H1 (cell line): ENCODE data around the gene OPRD1. TPM values are rescaled to one million over a fixed set of nuclear protein-coding genes. Genes with fewer than 3 reads are reported as not detected.

ENCODE experiments used
- CTCF ChIA-PET: fragments of 300-600 bp; sonication (Branson Sonifier 250); formaldehyde crosslinking; loops from one replicate; lab custom pipeline; 2021; ENCODE audit not compliant: partially characterized antibody; lab: Charles Lee
- POLR2A ChIA-PET: fragments of 300-600 bp; sonication (Branson Sonifier 250); formaldehyde crosslinking; loops from one replicate; lab custom pipeline; 2021; ENCODE audit warnings: inconsistent platforms; ENCODE audit not compliant: partially characterized antibody; lab: Charles Lee
- DNase-seq, 2 experiments: peaks; one replicate each; pipeline versions ENCODE4 v3.0.0 to v3.0.0-alpha.2; 2010 to 2022; ENCODE audit warnings: low spot score in 2 of 2, low read depth in 1 of 2, mixed read lengths in 1 of 2
- FAIRE-seq: peaks from 2 replicates; lab custom pipeline; 2011; peaks lifted over from hg19 to GRCh38; lab: Jason Lieb, UNC
- H2AFZ ChIP-seq: 2 replicates; pipeline ENCODE4 v1.8.1; 2012; ENCODE audit warnings: low read length, inconsistent platforms
- H2AK5ac ChIP-seq: 2 replicates; pipeline ENCODE4 v1.6.1; 2013; ENCODE audit warnings: low read depth, low read length
- H2BK120ac ChIP-seq: replicated peaks from 2 replicates; pipeline ENCODE3; 2013; ENCODE audit warnings: low read depth, low read length, inconsistent platforms
- H2BK12ac ChIP-seq: 2 replicates; pipeline ENCODE4 v1.6.1; 2013; ENCODE audit warnings: low read depth, low read length
- H2BK15ac ChIP-seq: 2 replicates; pipeline ENCODE4 v1.6.1; 2013; ENCODE audit warnings: low read length
- H2BK20ac ChIP-seq: 2 replicates; pipeline ENCODE4 v1.6.1; 2013; ENCODE audit warnings: low read length
- H2BK5ac ChIP-seq: 2 replicates; pipeline ENCODE4 v1.6.1; 2013; ENCODE audit warnings: low read depth, low read length
- H3K14ac ChIP-seq: 2 replicates; pipeline ENCODE4 v1.6.1; 2013; ENCODE audit warnings: inconsistent platforms; ENCODE audit not compliant: insufficient read length
- H3K18ac ChIP-seq: 2 replicates; pipeline ENCODE4 v1.6.1; 2013; ENCODE audit warnings: low read length; ENCODE audit errors: extremely low read depth
- H3K23ac ChIP-seq: 2 replicates; pipeline ENCODE4 v1.6.1; 2013; ENCODE audit warnings: inconsistent platforms; ENCODE audit not compliant: insufficient read length
- H3K23me2 ChIP-seq: 2 replicates; pipeline ENCODE4 v1.6.1; 2013; ENCODE audit warnings: low read depth, low read length
- H3K27ac ChIP-seq: 2 replicates; pipeline ENCODE4 v1.6.1; 2011; ENCODE audit warnings: low read depth, low read length, inconsistent platforms
- H3K27me3 ChIP-seq, 4 experiments: replicated peaks in 1 of 4; 1 replicate in 1 of 4; 2 replicates in 3 of 4; pipeline versions ENCODE4 v1.6.1 to v1.8.1; 2011 to 2013; ENCODE audit warnings: low read length in 3 of 4, mild to moderate bottlenecking in 3 of 4, inconsistent platforms in 2 of 4, mixed read lengths in 2 of 4, moderate library complexity in 1 of 4; ENCODE audit not compliant: control insufficient read depth in 3 of 4, insufficient read depth in 3 of 4; ENCODE audit errors: extremely low read depth in 1 of 4
- H3K36me3 ChIP-seq, 4 experiments: 2 replicates each; pipeline versions ENCODE4 v1.6.1 to v1.8.1; 2011 to 2013; ENCODE audit warnings: mild to moderate bottlenecking in 4 of 4, low read length in 3 of 4, moderate library complexity in 2 of 4, control low read depth in 1 of 4, inconsistent platforms in 1 of 4; ENCODE audit not compliant: insufficient read depth in 4 of 4, control insufficient read depth in 2 of 4
- H3K4ac ChIP-seq: replicated peaks from 2 replicates; pipeline ENCODE3; 2013; ENCODE audit warnings: low read length, low read depth, mixed read lengths, inconsistent platforms; ENCODE audit not compliant: insufficient read length
- H3K4me1 ChIP-seq, 4 experiments: replicated peaks in 1 of 4; 1 replicate in 1 of 4; 2 replicates in 3 of 4; pipeline versions ENCODE4 v1.6.1 to v1.8.1; 2011 to 2013; ENCODE audit warnings: low read length in 3 of 4, inconsistent platforms in 2 of 4, mixed read lengths in 1 of 4; ENCODE audit not compliant: insufficient read depth in 4 of 4, control insufficient read depth in 3 of 4
- H3K4me2 ChIP-seq, 2 experiments: 2 replicates each; pipeline versions ENCODE4 v1.6.1 to v1.8.1; 2011 to 2013; ENCODE audit warnings: low read depth in 2 of 2, low read length in 2 of 2, control low read depth in 1 of 2, inconsistent platforms in 1 of 2, mild to moderate bottlenecking in 1 of 2; ENCODE audit not compliant: insufficient read depth in 1 of 2
- H3K4me3 ChIP-seq, 4 experiments: fragments of 200-600, 300-600 bp in 1 of 4; sonication (generic), shearing (Covaris generic), sonication (Bioruptor Twin) in 1 of 4; 2 replicates each; pipeline versions ENCODE4 v1.5.1 to v1.8.1; 2011 to 2016; ENCODE audit warnings: low read length in 4 of 4, low read depth in 3 of 4, control low read depth in 2 of 4, inconsistent platforms in 2 of 4, mild to moderate bottlenecking in 2 of 4, mixed read lengths in 1 of 4, moderate library complexity in 1 of 4; ENCODE audit not compliant: insufficient read depth in 2 of 4; ENCODE audit errors: extremely low read depth in 1 of 4
- H3K56ac ChIP-seq: replicated peaks from 2 replicates; pipeline ENCODE3; 2013; ENCODE audit warnings: low read depth, mild to moderate bottlenecking, mixed read lengths, low read length, inconsistent platforms; ENCODE audit not compliant: insufficient read length
- H3K79me1 ChIP-seq: 2 replicates; pipeline ENCODE4 v1.6.1; 2013; ENCODE audit warnings: low read depth, low read length, control low read depth
- H3K79me2 ChIP-seq, 2 experiments: 2 replicates each; pipeline versions ENCODE4 v1.6.1 to v1.8.1; 2012 to 2013; ENCODE audit warnings: low read length in 2 of 2, mild to moderate bottlenecking in 2 of 2, inconsistent platforms in 1 of 2; ENCODE audit not compliant: insufficient read depth in 2 of 2, control insufficient read depth in 1 of 2
- H3K9ac ChIP-seq, 4 experiments: replicated peaks in 1 of 4; 1 replicate in 1 of 4; 2 replicates in 3 of 4; pipeline versions ENCODE4 v1.6.1 to v1.8.1; 2011 to 2013; ENCODE audit warnings: low read depth in 3 of 4, low read length in 3 of 4, control low read depth in 2 of 4, mild to moderate bottlenecking in 2 of 4, moderate library complexity in 2 of 4, inconsistent platforms in 1 of 4; ENCODE audit errors: extremely low read depth in 1 of 4
- H3K9me3 ChIP-seq, 2 experiments: 2 replicates each; pipeline versions ENCODE4 v1.6.1 to v1.8.1; 2012 to 2013; ENCODE audit warnings: mild to moderate bottlenecking in 2 of 2, moderate library complexity in 2 of 2, control low read depth in 1 of 2, inconsistent platforms in 1 of 2, low read depth in 1 of 2, low read length in 1 of 2, mixed read lengths in 1 of 2; ENCODE audit not compliant: insufficient read depth in 2 of 2
- H4K20me1 ChIP-seq, 2 experiments: replicated peaks in 1 of 2; 2 replicates each; pipeline versions ENCODE3 to v1.8.1; 2011 to 2013; ENCODE audit warnings: inconsistent platforms in 2 of 2, low read length in 2 of 2, mild to moderate bottlenecking in 1 of 2; ENCODE audit not compliant: insufficient read depth in 2 of 2, control insufficient read depth in 1 of 2
- H4K5ac ChIP-seq: 2 replicates; pipeline ENCODE4 v1.6.1; 2013; ENCODE audit warnings: low read length, low read depth, mixed read lengths, inconsistent platforms; ENCODE audit not compliant: insufficient read length
- H4K8ac ChIP-seq: 2 replicates; pipeline ENCODE4 v1.8.0; 2013; ENCODE audit warnings: mild to moderate bottlenecking, moderate library complexity, low read length, inconsistent platforms; ENCODE audit not compliant: insufficient read depth; ENCODE audit errors: extremely low read depth
- H4K91ac ChIP-seq: replicated peaks from 2 replicates; pipeline ENCODE3; 2013; ENCODE audit warnings: low read length, mixed read lengths, inconsistent platforms; ENCODE audit not compliant: insufficient read length
- BCL11A ChIP-seq, 2 experiments: IDR thresholded peaks; one replicate each; pipeline ENCODE4 v1.6.1; 2011; ENCODE audit warnings: low read depth in 2 of 2, low read length in 2 of 2, mild to moderate bottlenecking in 2 of 2
- MAX ChIP-seq: IDR thresholded peaks from 2 replicates; pipeline ENCODE4 v1.6.1; 2012; ENCODE audit warnings: inconsistent platforms
- RFX5 ChIP-seq: IDR thresholded peaks from 2 replicates; pipeline ENCODE4 v1.6.1; 2011; ENCODE audit warnings: low read depth, low read length, improper control_type of control experiment, borderline replicate concordance
- SIN3A ChIP-seq, 2 experiments: IDR thresholded peaks in 1 of 2; conservative IDR thresholded peaks in 1 of 2; 2 replicates each; pipeline ENCODE4 v1.6.1; 2011 to 2012; ENCODE audit warnings: low read length in 2 of 2, improper control_type of control experiment in 1 of 2, low read depth in 1 of 2, mild to moderate bottlenecking in 1 of 2
- SP2 ChIP-seq: IDR thresholded peaks from 2 replicates; pipeline ENCODE4 v1.6.1; 2012; ENCODE audit warnings: mild to moderate bottlenecking, low read length, inconsistent platforms
- WGBS, 2 experiments: shearing (Covaris generic) in 1 of 2; methylation state at CpG; one replicate each; pipeline versions ENCODE4 v1.1.6 to v1.1.7; 2013 to 2015; ENCODE audit warnings: low lambda C conversion rate in 2 of 2, mixed read lengths in 2 of 2, inconsistent platforms in 1 of 2, low coverage in 1 of 2, missing lambda C conversion rate in 1 of 2; ENCODE audit not compliant: insufficient replicate concordance in 2 of 2, insufficient coverage in 1 of 2, insufficient read length in 1 of 2; ENCODE audit errors: extremely low coverage in 1 of 2, missing lambda C conversion rate in 1 of 2; 5-methylcytosine and 5-hydroxymethylcytosine counted together
- polyA plus RNA-seq, 7 experiments: library from polyadenylated mRNA; depleted of rRNA in 3 of 7; stranded (reverse) in 5 of 7; unstranded in 2 of 7; fragments of >200 nt in 5 of 7; fragments of 200-250 nt in 2 of 7; gene quantifications; 1 replicate in 5 of 7; 2 replicates in 1 of 7; 4 replicates in 1 of 7; pipeline versions ENCODE4 v1.2.1 to v1.2.3, GENCODE V29; 2011 to 2013; ENCODE audit warnings: missing spikeins in 2 of 7, mixed read lengths in 2 of 7
- total RNA-seq: library from RNA; stranded (reverse); fragmentation: NEBNext Ultra II Directional; extraction: Animal tissue kit (Norgen Biotek cat#: 25700); gene quantifications from 2 replicates; pipeline ENCODE4 v1.2.1, GENCODE V29; 2021

OPRD1 gene
- total and polyA plus RNA-seq, 2 of the 8 experiments (the other 6 are each of a cell fraction or from before 2014, with no cell fraction given), result 2.6 to 3.7 TPM

GRCh38 chr1:28807986-28808385 is 4.0 kb upstream of the OPRD1 start:
- no peak overlapping the region for H4K91ac ChIP-seq
- ChIA-PET CTCF (interaction anchor here (1.5 kb wide), 1 partner anchor 69 kb away, joined by 4 read pairs; no protein-coding TSS in a partner anchor), POLR2A (no interaction called here)
- DNase-seq, result no peak
- no peak overlapping the region for H4K5ac ChIP-seq
- no peak overlapping the region for H3K56ac ChIP-seq
- no peak overlapping the region for H2BK20ac ChIP-seq
- H4K8ac ChIP-seq, result no peak overlapping the region
- no peak for FAIRE-seq
- H3K27me3 ChIP-seq, result peaks cover 14 to 28% (median 23%) of the 10 kb centered on the region in 4 experiments
- H3K4me2 ChIP-seq, result no peak overlapping the region
- peaks cover 0 to 9% (median 4%) of the 10 kb centered on the region in 4 experiments; a peak in 6 of 7 replicates for H3K4me1 ChIP-seq
- no peak overlapping the region for H2BK5ac ChIP-seq
- peaks cover 4% of the 10 kb centered on the region; the same call in 1 of the 2 replicates for H3K23me2 ChIP-seq
- no peak overlapping the region for H2AK5ac ChIP-seq
- 0 out of 2 replicates have a peak overlapping the region, but pooled peaks have one; percentile 67 for H2BK15ac ChIP-seq
- no peak overlapping the region for H3K23ac ChIP-seq
- no peaks in the 10 kb centered on the region for H3K79me2 ChIP-seq
- no peak overlapping the region for H3K27ac ChIP-seq
- H4K20me1 ChIP-seq, result no peaks in the 10 kb centered on the region
- H2AFZ ChIP-seq, result no peak overlapping the region
- no peak overlapping the region for H2BK12ac ChIP-seq
- no peak overlapping the region for H2BK120ac ChIP-seq
- WGBS, 2 experiments, result 90% methylated on average over 1 of the region's 4 CpGs; no CpG with 5 or more reads in 1 of the 2 experiments
- H3K14ac ChIP-seq, result no peak overlapping the region
- H3K36me3 ChIP-seq, result no peaks in the 10 kb centered on the region
- H3K4ac ChIP-seq, result no peak overlapping the region
- no peaks in the 10 kb centered on the region; the same call in 1 of the 2 replicates for H3K79me1 ChIP-seq
- TF ChIP-seq RFX5, result no peak
- no peak for TF ChIP-seq SP2
- no peak for TF ChIP-seq MAX
- TF ChIP-seq BCL11A (IDR thresholded peaks at IDR 0.05; ENCODE audit: low read depth in 2 of 2, low read length in 2 of 2), result no peak
- no peak for TF ChIP-seq SIN3A (conservative IDR thresholded peaks at IDR 0.05 in 1 of 2, IDR thresholded peaks at IDR 0.05 in 1 of 2; ENCODE audit: low read depth in 1 of 2, low read length in 2 of 2)
- H3K4me3 ChIP-seq, result no peak overlapping the region
- peaks cover 0 to 2% of the 10 kb centered on the region in 2 experiments; a peak in 2 of 4 replicates for H3K9me3 ChIP-seq
- no peak overlapping the region for H3K9ac ChIP-seq
- H3K18ac ChIP-seq, result no peak overlapping the region
